ENCODE data around the gene ZFPM1. TPM values are rescaled to one million over a fixed set of nuclear protein-coding genes. Genes with fewer than 3 reads are reported as not detected.

ZFPM1 gene
- total RNA-seq, 1 donor from 2014 or later = 1.4 TPM

GRCh38 chr16:88452482-88453216 lies 431 bp upstream of the ZFPM1 start:
- DNase-seq = peak; percentile 96

GRCh38 chr16:88453611-88454522 lies 787 bp downstream of the ZFPM1 start:
- peak; percentile 31 for DNase-seq

- peak; percentile 39 for DNase-seq
Observed at GRCh38 chr16:88454523-88454947, 1.5 kb downstream of the ZFPM1 start.

- DNase-seq = peak; percentile 60
Observed at GRCh38 chr16:88455610-88456355, 2.7 kb downstream of the ZFPM1 start.

- no peak for DNase-seq
Observed at GRCh38 chr16:88456356-88457292, 3.5 kb downstream of the ZFPM1 start.

GRCh38 chr16:88458039-88458772 lies 5.1 kb downstream of the ZFPM1 start:
- no peak for DNase-seq

GRCh38 chr16:88458773-88459235 lies 5.7 kb downstream of the ZFPM1 start:
- no peak for DNase-seq

- DNase-seq = no peak
Observed at GRCh38 chr16:88459366-88460073, 6.4 kb downstream of the ZFPM1 start.

GRCh38 chr16:88460496-88461330 lies 7.6 kb downstream of the ZFPM1 start:
- no peak for DNase-seq

GRCh38 chr16:88461331-88462269 lies 8.5 kb downstream of the ZFPM1 start:
- DNase-seq = no peak

GRCh38 chr16:88462396-88462795 lies 9.3 kb downstream of the ZFPM1 start:
- no peak for DNase-seq

GRCh38 chr16:88463411-88463810 lies 10.3 kb downstream of the ZFPM1 start:
- DNase-seq = no peak

- DNase-seq = no peak
Observed at GRCh38 chr16:88464447-88465318, 11.6 kb downstream of the ZFPM1 start.

GRCh38 chr16:88465387-88465983 lies 12.4 kb downstream of the ZFPM1 start:
- no peak for DNase-seq

GRCh38 chr16:88466175-88466862 lies 13.2 kb downstream of the ZFPM1 start:
- no peak for DNase-seq

GRCh38 chr16:88466949-88467348 lies 13.9 kb downstream of the ZFPM1 start:
- no peak for DNase-seq
